Dendritic cell treated with granulocyte-macrophage colony-stimulating factor and Interleukin-4, amounts not matched to agents 40 ng/mL and 50 ng/mL, for 4 days (primary cell): ENCODE measurements around the gene CNTNAP2.
"Not testable (repeated sequence)": the region's sequence is repeated elsewhere in the genome, so short reads cannot be mapped to it uniquely, and the experiment has no call there.

Experiments used
- H3K27ac Mint-ChIP-seq: one replicate; pipeline ENCODE4 v1.8.0; 2022; ENCODE audit warnings: mild to moderate bottlenecking, mixed read lengths
- H3K27me3 Mint-ChIP-seq: one replicate; pipeline ENCODE4 v1.8.0; 2022; ENCODE audit warnings: mild to moderate bottlenecking, mixed read lengths
- H3K36me3 Mint-ChIP-seq: one replicate; pipeline ENCODE4 v1.8.0; 2022; ENCODE audit warnings: low read depth, mixed read lengths
- H3K4me1 Mint-ChIP-seq: one replicate; pipeline ENCODE4 v1.8.0; 2022; ENCODE audit warnings: low read depth, mixed read lengths
- H3K4me3 Mint-ChIP-seq: one replicate; pipeline ENCODE4 v1.8.0; 2022; ENCODE audit warnings: mild to moderate bottlenecking, moderate library complexity, mixed read lengths
- H3K9me3 Mint-ChIP-seq: one replicate; pipeline ENCODE4 v1.8.0; 2022; ENCODE audit warnings: mixed read lengths
- intact Hi-C: fragments of 100-400 bp; cut with micrococcal nuclease; formaldehyde crosslinking; loops from one replicate; pipeline ENCODE4 v1.15.0; 2022

CNTNAP2 gene

GRCh38 chr7:148330822-148331221, 2214.2 kb downstream of the CNTNAP2 start:
- Mint-ChIP-seq H3K4me3 (no peak overlapping the region), H3K27ac (no peak overlapping the region), H3K27me3 (peaks cover 11% of the 10 kb centered on the region), H3K4me1 (no peaks in the 10 kb centered on the region), H3K36me3 (peaks cover 6% of the 10 kb centered on the region), H3K9me3 (peaks cover 25% of the 10 kb centered on the region)
- intact Hi-C loops, result no loop called here

GRCh38 chr7:148331456-148331855, 2214.9 kb downstream of the CNTNAP2 start:
- peaks cover 12% of the 10 kb centered on the region for H3K27me3 Mint-ChIP-seq
- H3K27ac Mint-ChIP-seq, H3K36me3 Mint-ChIP-seq, H3K4me3 Mint-ChIP-seq, intact Hi-C loops, H3K4me1 Mint-ChIP-seq: not testable (repeated sequence)
- H3K9me3 Mint-ChIP-seq, result peaks cover 25% of the 10 kb centered on the region

GRCh38 chr7:148332191-148333186, 2215.9 kb downstream of the CNTNAP2 start:
- Mint-ChIP-seq H3K27me3 (peaks cover 21% of the 10 kb centered on the region), H3K36me3 (peaks cover 6% of the 10 kb centered on the region), H3K4me1 (no peaks in the 10 kb centered on the region), H3K27ac (no peak overlapping the region), H3K9me3 (peaks cover 25% of the 10 kb centered on the region), H3K4me3 (no peak overlapping the region)
- intact Hi-C loops, result no loop called here

- peaks cover 4% of the 10 kb centered on the region for H3K4me1 Mint-ChIP-seq
- peaks cover 24% of the 10 kb centered on the region for H3K9me3 Mint-ChIP-seq
- H3K27me3 Mint-ChIP-seq, result peaks cover 40% of the 10 kb centered on the region
- H3K36me3 Mint-ChIP-seq, result peaks cover 6% of the 10 kb centered on the region
- no peak overlapping the region for H3K4me3 Mint-ChIP-seq
- H3K27ac Mint-ChIP-seq, result no peak overlapping the region
- intact Hi-C loops, result no loop called here
These were observed 2217.9 kb downstream of the CNTNAP2 start for GRCh38 chr7:148334441-148334956.

GRCh38 chr7:148334959-148335577, 2218.5 kb downstream of the CNTNAP2 start:
- H3K36me3 Mint-ChIP-seq, result peaks cover 6% of the 10 kb centered on the region
- H3K4me3 Mint-ChIP-seq, result no peak overlapping the region
- intact Hi-C loops, result no loop called here
- peaks cover 44% of the 10 kb centered on the region for H3K27me3 Mint-ChIP-seq
- H3K9me3 Mint-ChIP-seq, result peaks cover 19% of the 10 kb centered on the region
- H3K27ac Mint-ChIP-seq, result no peak overlapping the region
- peaks cover 6% of the 10 kb centered on the region for H3K4me1 Mint-ChIP-seq

- peaks cover 51% of the 10 kb centered on the region for H3K27me3 Mint-ChIP-seq
- peaks cover 11% of the 10 kb centered on the region for H3K9me3 Mint-ChIP-seq
- peaks cover 6% of the 10 kb centered on the region for H3K36me3 Mint-ChIP-seq
- no peak overlapping the region for H3K27ac Mint-ChIP-seq
- intact Hi-C loops, result no loop called here
- no peak overlapping the region for H3K4me3 Mint-ChIP-seq
- H3K4me1 Mint-ChIP-seq, result peaks cover 6% of the 10 kb centered on the region
These were observed 2219.2 kb downstream of the CNTNAP2 start for GRCh38 chr7:148335790-148336189.

GRCh38 chr7:148336411-148336810, 2219.8 kb downstream of the CNTNAP2 start:
- peaks cover 53% of the 10 kb centered on the region for H3K27me3 Mint-ChIP-seq

GRCh38 chr7:148337246-148337965, 2220.8 kb downstream of the CNTNAP2 start:
- Mint-ChIP-seq H3K4me1 (peaks cover 6% of the 10 kb centered on the region), H3K36me3 (no peaks in the 10 kb centered on the region)
- intact Hi-C loops, result no loop called here

More at GRCh38 chr7:148336411-148336810, 2219.8 kb downstream of the CNTNAP2 start:
- Mint-ChIP-seq H3K27ac (no peak overlapping the region), H3K4me3 (no peak overlapping the region), H3K36me3 (peaks cover under 1% of the 10 kb centered on the region), H3K9me3 (peaks cover 5% of the 10 kb centered on the region), H3K4me1 (peaks cover 6% of the 10 kb centered on the region)
- intact Hi-C loops, result no loop called here

GRCh38 chr7:148337995-148338747, 2221.6 kb downstream of the CNTNAP2 start:
- Mint-ChIP-seq H3K9me3 (no peaks in the 10 kb centered on the region), H3K36me3 (no peaks in the 10 kb centered on the region), H3K4me1 (peaks cover 6% of the 10 kb centered on the region), H3K4me3 (no peak overlapping the region), H3K27me3 (peaks cover 61% of the 10 kb centered on the region), H3K27ac (no peak overlapping the region)
- intact Hi-C loops, result no loop called here

More at GRCh38 chr7:148337246-148337965, 2220.8 kb downstream of the CNTNAP2 start:
- H3K4me3 Mint-ChIP-seq, result no peak overlapping the region
- peaks cover 58% of the 10 kb centered on the region for H3K27me3 Mint-ChIP-seq
- H3K27ac Mint-ChIP-seq, result no peak overlapping the region
- H3K9me3 Mint-ChIP-seq, result no peaks in the 10 kb centered on the region

GRCh38 chr7:148340438-148341280, 2224.1 kb downstream of the CNTNAP2 start:
- H3K4me3 Mint-ChIP-seq, result no peak overlapping the region
- H3K27me3 Mint-ChIP-seq, result peaks cover 58% of the 10 kb centered on the region
- peaks cover 6% of the 10 kb centered on the region for H3K4me1 Mint-ChIP-seq
- no peaks in the 10 kb centered on the region for H3K36me3 Mint-ChIP-seq
- no peak overlapping the region for H3K27ac Mint-ChIP-seq
- intact Hi-C loops, result no loop called here
- H3K9me3 Mint-ChIP-seq, result no peaks in the 10 kb centered on the region

GRCh38 chr7:148344406-148344805, 2227.8 kb downstream of the CNTNAP2 start:
- H3K27me3 Mint-ChIP-seq, result peaks cover 28% of the 10 kb centered on the region
- peaks cover 3% of the 10 kb centered on the region for H3K4me1 Mint-ChIP-seq
- H3K4me3 Mint-ChIP-seq, result no peak overlapping the region
- intact Hi-C loops, result no loop called here
- H3K36me3 Mint-ChIP-seq, result no peaks in the 10 kb centered on the region
- H3K9me3 Mint-ChIP-seq, result no peaks in the 10 kb centered on the region
- no peak overlapping the region for H3K27ac Mint-ChIP-seq

GRCh38 chr7:148347981-148348380, 2231.4 kb downstream of the CNTNAP2 start:
- no peaks in the 10 kb centered on the region for H3K9me3 Mint-ChIP-seq
- peaks cover 7% of the 10 kb centered on the region for H3K27me3 Mint-ChIP-seq
- intact Hi-C loops, result no loop called here
- no peak overlapping the region for H3K27ac Mint-ChIP-seq
- no peaks in the 10 kb centered on the region for H3K4me1 Mint-ChIP-seq
- no peak overlapping the region for H3K4me3 Mint-ChIP-seq
- no peaks in the 10 kb centered on the region for H3K36me3 Mint-ChIP-seq
